Measurements from ENCODE around the gene RPLP2. TPM values are rescaled to one million over a fixed set of nuclear protein-coding genes. Genes with fewer than 3 reads are reported as not detected.

Gene RPLP2
- total RNA-seq, 1 donor from 2014 or later: 232 TPM

GRCh38 chr11:850775-851763 lies 41.3 kb downstream of the RPLP2 start:
- DNase-seq: no peak

- DNase-seq: no peak
Observed at GRCh38 chr11:852762-853161, 43.0 kb downstream of the RPLP2 start.

- no peak for DNase-seq
Observed at GRCh38 chr11:853682-854448, 44.1 kb downstream of the RPLP2 start.

GRCh38 chr11:854601-855329 lies 45.0 kb downstream of the RPLP2 start:
- no peak for DNase-seq

GRCh38 chr11:855330-855674 lies 45.5 kb downstream of the RPLP2 start:
- no peak for DNase-seq

GRCh38 chr11:855796-856195 lies 46.0 kb downstream of the RPLP2 start:
- no peak for DNase-seq

GRCh38 chr11:856397-856796 lies 46.6 kb downstream of the RPLP2 start:
- no peak for DNase-seq

GRCh38 chr11:858053-858761 lies 48.4 kb downstream of the RPLP2 start:
- no peak for DNase-seq

- DNase-seq: no peak
Observed at GRCh38 chr11:858762-859339, 49.1 kb downstream of the RPLP2 start.

GRCh38 chr11:859394-860131 lies 49.8 kb downstream of the RPLP2 start:
- peak; percentile 70 for DNase-seq

GRCh38 chr11:860234-861104 lies 50.7 kb downstream of the RPLP2 start:
- no peak for DNase-seq

- DNase-seq: no peak
Observed at GRCh38 chr11:861105-861479, 51.3 kb downstream of the RPLP2 start.

GRCh38 chr11:862081-862661 lies 52.4 kb downstream of the RPLP2 start:
- no peak for DNase-seq

Other genes starting within 250 kb of the RPLP2 start
- gene LMNTD2, start 249.2 kb upstream of the RPLP2 start, total RNA-seq: 1.3 and 2.6 TPM in 2 replicates
- 21.3 and 25.2 TPM in 2 replicates for gene RASSF7, start 249.0 kb upstream of the RPLP2 start, total RNA-seq
- gene PHRF1, start 233.5 kb upstream of the RPLP2 start, total RNA-seq: 27.7 and 31.4 TPM in 2 replicates
- 16.8 and 24.2 TPM in 2 replicates for gene IRF7, start 194.0 kb upstream of the RPLP2 start, total RNA-seq
- gene CDHR5, start 185.0 kb upstream of the RPLP2 start, total RNA-seq: not detected in 2 replicates
- not detected in 2 replicates for gene SCT, start 182.8 kb upstream of the RPLP2 start, total RNA-seq
- under 0.01 TPM in 1 of 2 replicates, not detected in the other for gene DRD4, start 172.7 kb upstream of the RPLP2 start, total RNA-seq
- 36.8 and 40.8 TPM in 2 replicates for gene DEAF1, start 114.7 kb upstream of the RPLP2 start, total RNA-seq
- 10.7 and 12.4 TPM in 2 replicates for gene TMEM80, start 114.2 kb upstream of the RPLP2 start, total RNA-seq
- 2.7 and 3.1 TPM in 2 replicates for gene EPS8L2, start 103.7 kb upstream of the RPLP2 start, total RNA-seq
- 115 and 149 TPM in 2 replicates for gene TALDO1, start 62.5 kb upstream of the RPLP2 start, total RNA-seq
- 19.6 and 23.4 TPM in 2 replicates for gene GATD1, start 32.5 kb upstream of the RPLP2 start, total RNA-seq
- gene CEND1, start 19.9 kb upstream of the RPLP2 start, total RNA-seq: 0.14 and 0.17 TPM in 2 replicates
- 7.1 and 13.6 TPM in 2 replicates for gene SLC25A22, start 11.7 kb upstream of the RPLP2 start, total RNA-seq
- 7.8 and 12.1 TPM in 2 replicates for gene PIDD1, start 4.7 kb upstream of the RPLP2 start, total RNA-seq
- gene PNPLA2, start 8.9 kb downstream of the RPLP2 start, total RNA-seq: 41.4 and 76.9 TPM in 2 replicates
- 27.5 and 29.8 TPM in 2 replicates for gene CRACR2B, start 18.0 kb downstream of the RPLP2 start, total RNA-seq
- 700 and 712 TPM in 2 replicates for gene CD151, start 23.0 kb downstream of the RPLP2 start, total RNA-seq
- gene POLR2L, start 32.6 kb downstream of the RPLP2 start, total RNA-seq: 81.9 and 193 TPM in 2 replicates
- 167 and 179 TPM in 2 replicates for gene TSPAN4, start 32.9 kb downstream of the RPLP2 start, total RNA-seq
- gene CHID1, start 100.8 kb downstream of the RPLP2 start, total RNA-seq: 38.1 and 56.4 TPM in 2 replicates
- gene AP2A2, start 115.9 kb downstream of the RPLP2 start, total RNA-seq: 51.1 and 57.9 TPM in 2 replicates
- not detected in 2 replicates for gene MUC6, start 226.8 kb downstream of the RPLP2 start, total RNA-seq